Tibial nerve (tissue), 4 donors: ENCODE results near the gene RBBP9. TPM values are rescaled to one million over a fixed set of nuclear protein-coding genes. Genes with fewer than 3 reads are reported as not detected.

ENCODE experiments used
- DNase-seq, 2 donors: peaks; one replicate each; pipeline ENCODE4 v3.0.0-alpha.2; 2019; ENCODE audit warnings: low spot score in 2 of 2
- H3K27ac ChIP-seq, 4 donors: fragments of 200-600 bp; sonication (generic) in 3 of 4; one replicate each; pipeline ENCODE4 v1.5.1; 2017 to 2019; ENCODE audit warnings: mild to moderate bottlenecking in 1 of 4
- H3K27me3 ChIP-seq, 2 donors: fragments of 200-600 bp; sonication (generic) in 1 of 2; one replicate each; pipeline versions ENCODE4 v1.5.1 to v1.6.0; 2017 to 2019
- H3K36me3 ChIP-seq, 3 donors: fragments of 200-600 bp; sonication (generic); one replicate each; pipeline ENCODE4 v1.5.1; 2018 to 2019
- H3K4me1 ChIP-seq, 4 donors: fragments of 200-600 bp; sonication (generic) in 3 of 4; one replicate each; pipeline ENCODE4 v1.5.1; 2017 to 2019
- H3K4me3 ChIP-seq, 4 donors: fragments of 200-600 bp; sonication (generic) in 3 of 4; one replicate each; pipeline ENCODE4 v1.5.1; 2017 to 2019; ENCODE audit warnings: mild to moderate bottlenecking in 1 of 4, moderate library complexity in 1 of 4
- H3K9me3 ChIP-seq, 4 donors: fragments of 200-600 bp; sonication (generic) in 3 of 4; one replicate each; pipeline ENCODE4 v1.5.1; 2017 to 2019
- EP300 ChIP-seq, 2 donors: sonication (generic); formaldehyde crosslinking; IDR thresholded peaks; one replicate each; pipeline ENCODE4 v1.6.1; 2017; ENCODE audit warnings: antibody characterized with exemption in 2 of 2, mild to moderate bottlenecking in 1 of 2
- POLR2A ChIP-seq, 2 donors: fragments of 450-650 bp; IDR thresholded peaks; one replicate each; pipeline ENCODE4 v1.6.1; 2017; ENCODE audit warnings: antibody characterized with exemption in 2 of 2, mild to moderate bottlenecking in 2 of 2, moderate library complexity in 2 of 2
- WGBS, 2 donors: methylation state at CpG; one replicate each; pipeline ENCODE4 v1.1.5; 2018; 5-methylcytosine and 5-hydroxymethylcytosine counted together
- small RNA-seq: library from RNA; depleted of rRNA; stranded (forward); fragments of <200 nt; gene quantifications from one replicate; pipeline ENCODE3, GENCODE V24; 2016
- total RNA-seq, 4 donors: library from RNA; depleted of rRNA; stranded (reverse); fragments of >200 nt; gene quantifications; one replicate each; pipeline ENCODE4 v1.1.0, GENCODE V29; 2016
- TF ChIP-seq, protein P1 (sequence below), 5 experiments: fragments of 200-600 bp in 3 of 5; fragments of 450-650 bp in 2 of 5; sonication (generic) in 3 of 5; IDR thresholded peaks; one replicate each; pipeline ENCODE4 v1.5.1; 2016 to 2019; ENCODE audit warnings: antibody characterized with exemption in 5 of 5, mild to moderate bottlenecking in 3 of 5, moderate library complexity in 2 of 5

The RBBP9 gene
- total RNA-seq, 4 donors from 2014 or later: 7.6 to 17.0 (median 12.2) TPM

DNA sequence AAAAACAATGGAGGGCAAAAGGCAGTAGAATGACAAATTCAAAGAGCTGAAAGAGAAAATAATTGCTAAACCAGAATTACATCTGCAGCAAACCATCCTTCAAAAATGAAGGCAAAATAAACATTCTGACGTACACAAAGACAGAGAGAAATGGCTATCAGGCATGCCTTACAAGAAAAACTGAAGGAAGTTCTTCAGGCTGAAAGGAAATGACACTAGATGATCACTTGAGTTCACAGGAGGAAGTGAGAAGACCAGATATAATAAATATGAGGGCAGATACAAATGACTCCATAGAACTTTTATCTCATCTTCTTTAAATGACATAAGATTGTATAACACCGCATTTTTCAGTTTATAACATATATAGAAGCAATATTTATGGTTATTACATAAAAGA is 60.2 kb downstream of the RBBP9 start:
- H3K27ac ChIP-seq: no peak overlapping the region
- 77 to 78% methylated on average over 2 of the region's 2 CpGs for WGBS, 2 donors
- DNase-seq: no peak
- peaks cover 0 to 9% (median 0%) of the 10 kb centered on the region in 3 donors for H3K36me3 ChIP-seq
- H3K4me3 ChIP-seq: no peak overlapping the region
- no peak for TF ChIP-seq EP300 (IDR thresholded peaks at IDR 0.05)
- TF ChIP-seq, protein P1, sequence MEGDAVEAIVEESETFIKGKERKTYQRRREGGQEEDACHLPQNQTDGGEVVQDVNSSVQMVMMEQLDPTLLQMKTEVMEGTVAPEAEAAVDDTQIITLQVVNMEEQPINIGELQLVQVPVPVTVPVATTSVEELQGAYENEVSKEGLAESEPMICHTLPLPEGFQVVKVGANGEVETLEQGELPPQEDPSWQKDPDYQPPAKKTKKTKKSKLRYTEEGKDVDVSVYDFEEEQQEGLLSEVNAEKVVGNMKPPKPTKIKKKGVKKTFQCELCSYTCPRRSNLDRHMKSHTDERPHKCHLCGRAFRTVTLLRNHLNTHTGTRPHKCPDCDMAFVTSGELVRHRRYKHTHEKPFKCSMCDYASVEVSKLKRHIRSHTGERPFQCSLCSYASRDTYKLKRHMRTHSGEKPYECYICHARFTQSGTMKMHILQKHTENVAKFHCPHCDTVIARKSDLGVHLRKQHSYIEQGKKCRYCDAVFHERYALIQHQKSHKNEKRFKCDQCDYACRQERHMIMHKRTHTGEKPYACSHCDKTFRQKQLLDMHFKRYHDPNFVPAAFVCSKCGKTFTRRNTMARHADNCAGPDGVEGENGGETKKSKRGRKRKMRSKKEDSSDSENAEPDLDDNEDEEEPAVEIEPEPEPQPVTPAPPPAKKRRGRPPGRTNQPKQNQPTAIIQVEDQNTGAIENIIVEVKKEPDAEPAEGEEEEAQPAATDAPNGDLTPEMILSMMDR (IDR thresholded peaks at IDR 0.05): no peak
- TF ChIP-seq POLR2A (IDR thresholded peaks at IDR 0.05): no peak
- H3K27me3 ChIP-seq: no peaks in the 10 kb centered on the region
- H3K9me3 ChIP-seq: peaks cover 0 to 4% (median 0%) of the 10 kb centered on the region in 4 donors
- no peaks in the 10 kb centered on the region for H3K4me1 ChIP-seq

Small RNA genes within 50 kb of the gene (small RNA-seq; reads per million reads assigned to genes)
- gene MIR3192: not detected

Other genes starting within 250 kb of the RBBP9 start
- 10 to 100 TPM; 17.3 to 26.4 (median 22.4) TPM for gene ZNF133, start 208.7 kb downstream of the RBBP9 start, total RNA-seq
- 1 to 10 TPM; 1.6 to 4.2 (median 2.8) TPM for gene DZANK1, start 30.2 kb downstream of the RBBP9 start, total RNA-seq
- 10 to 100 TPM in 1 of 4 donors, 1 to 10 TPM in 3; 4.5 to 10.1 (median 7.7) TPM for gene POLR3F, start 29.8 kb downstream of the RBBP9 start, total RNA-seq
- gene SEC23B, start 10.7 kb upstream of the RBBP9 start, total RNA-seq: 10 to 100 TPM; 21.4 to 48.1 (median 30.5) TPM
- gene SMIM26, start 70.2 kb upstream of the RBBP9 start, total RNA-seq: 100 to 1,000 TPM in 1 of 4 donors, 10 to 100 TPM in 3; 93.9 to 139 (median 98.2) TPM
- 10 to 100 TPM; 31.0 to 49.8 (median 39.7) TPM for gene DTD1, start 90.8 kb upstream of the RBBP9 start, total RNA-seq